CD4-positive, CD25-positive, alpha-beta regulatory T cell (primary cell): Measurements from ENCODE around the gene MGAT5B. TPM values are rescaled to one million over a fixed set of nuclear protein-coding genes. Genes with fewer than 3 reads are reported as not detected.

Experiments used
- ATAC-seq, 2 donors: fragments of 150-1000 bp; cut with Tn5 transposase; one replicate each; pipeline ENCODE4 v1.10.0; 2021; ENCODE audit warnings: low read depth in 2 of 2, moderate number of reproducible peaks in 2 of 2, moderate library complexity in 1 of 2
- DNase-seq, 3 donors: peaks; one replicate each; pipeline versions ENCODE4 v3.0.0 to v3.0.0-alpha.2; 2012 to 2022; ENCODE audit warnings: mixed read lengths in 1 of 3
- H3K27ac ChIP-seq: one replicate; pipeline ENCODE4 v1.7.0; 2013; ENCODE audit warnings: mild to moderate bottlenecking, low read length; ENCODE audit not compliant: insufficient read depth, poor library complexity, severe bottlenecking
- H3K27me3 ChIP-seq: one replicate; pipeline ENCODE4 v1.7.0; 2013; ENCODE audit warnings: low read length; ENCODE audit not compliant: control insufficient read depth, insufficient read depth
- H3K36me3 ChIP-seq: one replicate; pipeline ENCODE4 v1.7.0; 2013; ENCODE audit warnings: mild to moderate bottlenecking, low read length, moderate library complexity; ENCODE audit not compliant: control insufficient read depth, insufficient read depth
- H3K4me1 ChIP-seq: 2 replicates; pipeline ENCODE4 v1.7.0; 2013; ENCODE audit warnings: mild to moderate bottlenecking, low read length; ENCODE audit not compliant: insufficient read depth, control insufficient read depth, poor library complexity, severe bottlenecking
- H3K4me3 ChIP-seq: one replicate; pipeline ENCODE4 v1.7.0; 2013; ENCODE audit warnings: low read depth, mild to moderate bottlenecking, low read length, moderate library complexity
- H3K9me3 ChIP-seq, 2 experiments: 1 replicate in 1 of 2; 2 replicates in 1 of 2; pipeline ENCODE4 v1.7.0; 2013; ENCODE audit warnings: low read length in 2 of 2, mild to moderate bottlenecking in 1 of 2, moderate library complexity in 1 of 2; ENCODE audit not compliant: control insufficient read depth in 2 of 2
- H3K27ac Mint-ChIP-seq, 3 donors: one replicate each; pipeline ENCODE4 v1.8.0; 2020 to 2022; ENCODE audit warnings: mild to moderate bottlenecking in 3 of 3, mixed read lengths in 3 of 3, moderate library complexity in 2 of 3
- H3K27me3 Mint-ChIP-seq: one replicate; pipeline ENCODE4 v1.8.0; 2022; ENCODE audit warnings: mild to moderate bottlenecking, mixed read lengths
- H3K36me3 Mint-ChIP-seq: one replicate; pipeline ENCODE4 v1.8.0; 2020; ENCODE audit warnings: mixed read lengths
- H3K4me1 Mint-ChIP-seq, 4 donors: one replicate each; pipeline ENCODE4 v1.8.0; 2020 to 2022; ENCODE audit warnings: mixed read lengths in 4 of 4, mild to moderate bottlenecking in 1 of 4
- H3K4me3 Mint-ChIP-seq, 4 donors: one replicate each; pipeline ENCODE4 v1.8.0; 2020 to 2022; ENCODE audit warnings: mild to moderate bottlenecking in 4 of 4, mixed read lengths in 4 of 4, moderate library complexity in 3 of 4
- H3K9me3 Mint-ChIP-seq, 7 donors: one replicate each; pipeline ENCODE4 v1.8.0; 2020 to 2022; ENCODE audit warnings: mixed read lengths in 7 of 7, mild to moderate bottlenecking in 3 of 7, moderate library complexity in 2 of 7
- polyA plus RNA-seq, 4 donors: library from polyadenylated mRNA; unstranded; fragments of 300-500 nt; fragmentation: Illumina TruSeq; gene quantifications; one replicate each; pipeline ENCODE4 v1.2.3, GENCODE V29; 2021
- total RNA-seq: library from RNA; stranded (reverse); gene quantifications from one replicate; pipeline ENCODE4 v1.2.3, GENCODE V29; 2022

The MGAT5B gene
- total and polyA plus RNA-seq, 5 donors from 2014 or later = not detected

DNA sequence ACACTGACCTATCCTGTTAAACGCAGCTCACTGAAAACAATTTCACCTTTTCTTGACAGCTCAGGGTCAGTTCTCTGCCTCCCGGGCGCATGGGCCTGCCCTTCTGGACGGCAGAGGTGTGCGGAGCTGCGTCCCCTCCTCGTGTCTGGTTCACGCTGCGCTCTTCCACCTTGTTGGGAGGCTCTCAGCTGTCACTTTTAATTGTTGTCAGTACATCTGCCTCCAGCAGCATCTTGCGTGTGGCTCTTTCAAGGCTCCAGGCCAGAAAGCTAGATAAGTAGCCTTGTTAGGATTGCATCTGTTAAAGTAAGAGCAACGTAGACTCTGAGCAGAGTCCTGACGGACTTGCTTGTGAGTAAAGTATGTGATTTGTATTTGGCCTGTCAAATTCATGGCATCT, 59.4 kb downstream of the MGAT5B start:
- H3K36me3 Mint-ChIP-seq = no peaks in the 10 kb centered on the region
- Histone ChIP-seq H3K9me3 (no peaks in the 10 kb centered on the region), H3K4me1 (no peaks in the 10 kb centered on the region), H3K4me3 (no peak overlapping the region), H3K27me3 (no peaks in the 10 kb centered on the region), H3K27ac (no peak overlapping the region), H3K36me3 (no peaks in the 10 kb centered on the region)
- no peak overlapping the region for H3K27ac Mint-ChIP-seq
- no peaks in the 10 kb centered on the region for H3K9me3 Mint-ChIP-seq
- peaks cover 0 to 3% (median 1%) of the 10 kb centered on the region in 4 donors for H3K4me1 Mint-ChIP-seq
- peaks cover 20% of the 10 kb centered on the region for H3K27me3 Mint-ChIP-seq
- H3K4me3 Mint-ChIP-seq = no peak overlapping the region
- no peak for ATAC-seq
- DNase-seq = no peak

DNA sequence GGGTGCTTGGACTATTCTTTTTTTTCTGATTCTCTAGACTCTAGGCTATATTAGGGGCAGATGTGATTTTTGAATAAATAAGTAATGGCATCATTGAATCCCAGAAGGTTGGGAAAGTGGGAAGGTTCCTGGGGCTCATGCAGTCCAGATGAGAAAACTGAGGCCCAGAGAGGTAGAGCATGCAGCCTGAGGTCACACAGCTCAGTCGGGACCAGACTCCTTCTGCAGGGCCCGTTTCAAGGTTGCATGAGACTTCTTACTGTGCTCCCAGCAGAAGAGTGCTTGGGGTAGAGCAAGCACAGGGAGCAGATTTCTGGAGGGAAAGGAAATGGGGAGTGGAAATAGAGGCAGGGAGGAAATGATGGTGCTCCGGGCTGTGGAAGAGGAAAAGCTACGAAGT, 59.8 kb downstream of the MGAT5B start:
- no peak overlapping the region for H3K4me3 Mint-ChIP-seq

DNA sequence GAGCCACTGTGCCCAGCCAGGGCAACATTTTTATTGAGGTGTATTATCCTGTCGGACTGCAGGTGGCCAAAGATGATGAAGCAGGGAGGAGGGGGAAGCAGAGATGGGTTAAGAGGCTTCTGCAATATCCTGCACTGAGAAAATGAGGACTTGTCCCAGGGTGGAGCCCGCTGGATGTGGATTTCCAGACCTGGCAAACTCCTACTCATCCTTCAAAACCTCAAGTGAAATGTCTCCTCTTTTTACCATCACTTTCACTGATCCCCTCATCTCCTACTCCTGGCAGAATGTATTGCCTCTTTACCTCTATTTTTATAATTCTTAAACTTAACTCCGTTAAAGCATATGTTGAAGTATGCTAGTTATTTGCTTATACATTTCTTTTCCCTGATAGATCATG, 60.9 kb downstream of the MGAT5B start:
- H3K4me3 Mint-ChIP-seq = no peak overlapping the region
- no peaks in the 10 kb centered on the region for H3K4me1 ChIP-seq
- H3K36me3 ChIP-seq = no peaks in the 10 kb centered on the region
- H3K27me3 Mint-ChIP-seq = peaks cover 22% of the 10 kb centered on the region
- H3K9me3 ChIP-seq = no peaks in the 10 kb centered on the region
- no peaks in the 10 kb centered on the region for H3K36me3 Mint-ChIP-seq
- peaks cover 0 to 3% (median 0%) of the 10 kb centered on the region in 4 donors for H3K4me1 Mint-ChIP-seq
- H3K9me3 Mint-ChIP-seq = no peaks in the 10 kb centered on the region
- DNase-seq (no peak), ATAC-seq (no peak)
- no peaks in the 10 kb centered on the region for H3K27me3 ChIP-seq
- H3K27ac Mint-ChIP-seq = no peak overlapping the region
- no peak overlapping the region for H3K4me3 ChIP-seq
- no peak overlapping the region for H3K27ac ChIP-seq

More for the DNA sequence above, 59.8 kb downstream of the MGAT5B start:
- H3K36me3 Mint-ChIP-seq = no peaks in the 10 kb centered on the region
- no peaks in the 10 kb centered on the region for H3K9me3 ChIP-seq
- no peak overlapping the region for H3K4me3 ChIP-seq
- ATAC-seq = no peak
- no peaks in the 10 kb centered on the region for H3K27me3 ChIP-seq
- H3K27me3 Mint-ChIP-seq = peaks cover 20% of the 10 kb centered on the region
- H3K9me3 Mint-ChIP-seq = no peaks in the 10 kb centered on the region
- H3K36me3 ChIP-seq = no peaks in the 10 kb centered on the region
- peaks cover 0 to 3% (median 1%) of the 10 kb centered on the region in 4 donors for H3K4me1 Mint-ChIP-seq
- no peak for DNase-seq
- H3K4me1 ChIP-seq = no peaks in the 10 kb centered on the region
- no peak overlapping the region for H3K27ac Mint-ChIP-seq
- H3K27ac ChIP-seq = no peak overlapping the region

DNA sequence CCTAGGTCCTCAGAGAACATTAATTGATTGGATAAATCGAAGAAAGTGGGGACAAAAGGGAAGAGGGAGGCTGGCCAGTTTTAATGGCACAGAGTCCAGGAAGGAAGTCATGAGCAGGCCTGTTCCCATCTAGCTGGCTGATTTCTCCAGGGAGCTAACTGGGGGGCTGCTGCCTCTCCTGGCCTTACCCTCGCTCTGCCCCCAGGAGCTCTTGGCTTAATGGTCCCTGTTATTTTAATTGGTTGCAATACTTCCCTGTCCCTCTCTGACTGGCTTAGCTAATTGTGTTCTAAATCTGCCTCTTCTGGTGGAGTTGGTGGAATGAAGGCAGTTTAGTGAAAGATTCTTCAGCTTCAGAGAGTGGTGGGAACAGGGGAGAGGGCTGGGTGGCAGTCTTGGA, 61.4 kb downstream of the MGAT5B start:
- Mint-ChIP-seq H3K9me3 (no peaks in the 10 kb centered on the region), H3K4me1 (peaks cover 0 to 3% (median 0%) of the 10 kb centered on the region in 4 donors)
- H3K9me3 ChIP-seq = no peaks in the 10 kb centered on the region

DNA sequence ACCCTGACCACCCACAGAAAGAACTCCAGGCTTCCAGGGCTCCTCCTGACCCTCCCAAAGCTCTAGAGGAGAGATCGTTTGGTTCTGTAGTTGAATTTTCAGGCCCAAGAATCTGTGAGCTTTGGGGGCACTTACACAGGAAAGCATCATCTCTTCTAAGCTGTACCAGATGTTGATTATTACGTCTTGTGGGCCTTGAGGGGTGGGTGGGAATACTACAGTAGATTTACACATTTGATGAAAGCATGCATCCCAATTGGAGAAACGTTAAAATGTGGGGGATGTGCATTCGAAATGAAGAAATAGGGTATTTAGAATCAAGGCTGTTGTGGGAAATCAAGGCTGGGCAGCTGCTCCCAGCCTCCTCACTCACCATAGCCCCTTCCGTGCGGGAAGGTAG, 61.9 kb downstream of the MGAT5B start:
- DNase-seq = no peak
- no peaks in the 10 kb centered on the region for H3K9me3 ChIP-seq
- H3K4me1 ChIP-seq = no peaks in the 10 kb centered on the region
- no peak overlapping the region for H3K27ac Mint-ChIP-seq
- no peaks in the 10 kb centered on the region for H3K9me3 Mint-ChIP-seq
- H3K4me1 Mint-ChIP-seq = peaks cover 0 to 3% (median 0%) of the 10 kb centered on the region in 4 donors
- H3K27me3 ChIP-seq = no peaks in the 10 kb centered on the region
- H3K36me3 Mint-ChIP-seq = no peaks in the 10 kb centered on the region
- ATAC-seq = no peak
- peaks cover 30% of the 10 kb centered on the region for H3K27me3 Mint-ChIP-seq
- no peak overlapping the region for H3K4me3 ChIP-seq
- no peak overlapping the region for H3K4me3 Mint-ChIP-seq
- H3K27ac ChIP-seq = no peak overlapping the region
- H3K36me3 ChIP-seq = no peaks in the 10 kb centered on the region

More for the DNA sequence above, 61.4 kb downstream of the MGAT5B start:
- Histone ChIP-seq H3K27me3 (no peaks in the 10 kb centered on the region), H3K4me3 (no peak overlapping the region), H3K36me3 (no peaks in the 10 kb centered on the region), H3K27ac (no peak overlapping the region), H3K4me1 (no peaks in the 10 kb centered on the region)
- peak overlapping the region in 1 of 3 donors; percentile 20 for H3K27ac Mint-ChIP-seq
- H3K36me3 Mint-ChIP-seq = no peaks in the 10 kb centered on the region
- ATAC-seq (no peak), DNase-seq (no peak)
- H3K27me3 Mint-ChIP-seq = peaks cover 26% of the 10 kb centered on the region
- H3K4me3 Mint-ChIP-seq = no peak overlapping the region

DNA sequence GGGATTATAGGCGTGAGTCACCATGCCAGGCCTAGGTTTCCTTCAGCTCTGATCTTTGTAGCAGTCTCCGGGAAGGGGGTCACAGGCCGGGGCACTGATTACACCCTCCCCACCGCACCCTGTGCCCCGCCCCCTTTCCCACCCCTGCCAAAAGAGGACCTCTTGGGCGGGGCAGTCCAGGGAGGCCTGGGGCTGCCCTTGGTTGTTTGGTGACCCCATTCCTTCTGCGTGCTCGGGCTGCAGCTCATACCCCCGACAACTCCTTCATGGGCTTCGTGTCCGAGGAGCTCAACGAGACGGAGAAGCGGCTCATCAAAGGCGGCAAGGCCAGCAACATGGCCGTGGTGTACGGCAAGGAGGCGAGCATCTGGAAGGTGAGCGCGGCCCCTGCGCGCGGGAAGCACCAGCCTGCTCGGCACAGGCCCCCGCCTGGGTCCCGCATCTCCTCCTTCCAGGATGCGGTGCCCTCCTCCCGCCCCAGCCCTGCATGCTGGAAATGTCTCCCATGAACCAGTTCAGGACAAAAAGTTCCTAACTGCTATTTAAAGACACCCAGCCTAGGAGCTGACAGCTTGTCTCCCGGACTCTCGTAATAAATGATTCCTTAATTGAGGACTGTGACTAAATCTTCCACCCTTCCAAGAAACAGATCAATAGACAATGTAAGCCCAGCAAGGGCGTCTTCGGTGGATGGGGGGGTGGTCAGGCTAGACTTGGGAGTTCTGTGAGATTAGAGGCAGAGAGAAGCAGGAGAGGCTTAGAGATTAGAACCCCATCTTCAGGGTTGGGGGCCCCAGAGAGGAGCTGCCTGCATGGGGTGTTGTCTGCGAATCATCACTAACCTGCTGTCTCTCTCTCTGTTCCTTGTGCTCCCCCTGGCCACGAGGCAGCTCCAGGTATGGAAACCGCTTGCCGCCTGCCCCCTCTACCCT, 64.5 kb downstream of the MGAT5B start:
- no peaks in the 10 kb centered on the region for H3K4me1 ChIP-seq
- peaks cover 42% of the 10 kb centered on the region for H3K27me3 Mint-ChIP-seq
- H3K27me3 ChIP-seq = no peaks in the 10 kb centered on the region
- peaks cover 0 to 3% (median 0%) of the 10 kb centered on the region in 4 donors for H3K4me1 Mint-ChIP-seq
- no peaks in the 10 kb centered on the region for H3K36me3 Mint-ChIP-seq
- H3K36me3 ChIP-seq = no peaks in the 10 kb centered on the region
- no peaks in the 10 kb centered on the region for H3K9me3 Mint-ChIP-seq
- H3K4me3 ChIP-seq = no peak overlapping the region
- no peak for ATAC-seq
- DNase-seq = no peak
- no peak overlapping the region for H3K4me3 Mint-ChIP-seq
- no peaks in the 10 kb centered on the region for H3K9me3 ChIP-seq
- no peak overlapping the region for H3K27ac Mint-ChIP-seq
- no peak overlapping the region for H3K27ac ChIP-seq

DNA sequence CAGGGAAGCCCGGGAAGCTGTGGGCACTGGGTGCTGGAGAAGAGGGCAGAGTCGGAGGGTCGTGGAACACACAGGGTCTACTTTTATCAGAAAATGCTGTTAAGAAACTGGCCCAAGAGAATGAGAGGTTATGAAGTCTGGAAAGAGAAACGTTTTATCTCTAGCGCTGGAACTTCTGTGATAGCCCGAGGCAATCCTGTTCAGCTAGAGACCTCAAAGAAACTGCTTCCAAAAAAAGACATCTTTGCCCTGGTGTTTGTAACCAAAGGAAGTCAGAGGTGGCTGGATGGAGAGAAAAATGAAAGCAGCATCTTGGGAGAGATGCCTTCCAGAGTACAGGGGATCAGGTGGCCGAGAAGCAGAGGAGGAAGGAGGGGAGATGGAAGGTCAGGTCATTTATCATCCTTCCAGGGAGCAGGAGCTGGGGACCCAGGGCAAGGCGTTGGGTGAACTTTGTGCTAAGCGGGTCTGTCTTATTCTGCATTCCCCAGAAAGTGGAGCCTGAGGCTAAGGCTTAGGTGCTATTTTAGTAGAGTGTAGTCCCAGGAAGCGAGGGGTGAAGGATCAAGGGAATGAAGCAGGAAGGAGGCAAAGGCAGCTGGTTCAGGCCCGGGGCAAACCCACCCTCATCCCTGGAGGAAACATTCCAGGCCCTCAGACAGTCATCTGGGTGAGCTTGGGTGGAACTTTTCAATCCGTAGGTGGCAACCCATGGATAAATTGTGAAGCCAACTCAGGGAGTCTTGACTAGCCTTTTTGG, 66.5 kb downstream of the MGAT5B start:
- H3K27me3 Mint-ChIP-seq = peaks cover 39% of the 10 kb centered on the region
- H3K36me3 Mint-ChIP-seq = no peaks in the 10 kb centered on the region
- Histone ChIP-seq H3K27me3 (no peaks in the 10 kb centered on the region), H3K4me1 (no peaks in the 10 kb centered on the region), H3K4me3 (no peak overlapping the region), H3K36me3 (no peaks in the 10 kb centered on the region), H3K9me3 (no peaks in the 10 kb centered on the region), H3K27ac (no peak overlapping the region)
- DNase-seq (no peak), ATAC-seq (no peak)
- no peak overlapping the region for H3K4me3 Mint-ChIP-seq
- no peaks in the 10 kb centered on the region for H3K4me1 Mint-ChIP-seq
- no peak overlapping the region for H3K27ac Mint-ChIP-seq
- H3K9me3 Mint-ChIP-seq = no peaks in the 10 kb centered on the region
